ENCODE results near the gene TOGARAM2. TPM values are rescaled to one million over a fixed set of nuclear protein-coding genes. Genes with fewer than 3 reads are reported as not detected.

TOGARAM2 gene
- total RNA-seq, 1 donor from 2014 or later: 4.8 TPM

DNA sequence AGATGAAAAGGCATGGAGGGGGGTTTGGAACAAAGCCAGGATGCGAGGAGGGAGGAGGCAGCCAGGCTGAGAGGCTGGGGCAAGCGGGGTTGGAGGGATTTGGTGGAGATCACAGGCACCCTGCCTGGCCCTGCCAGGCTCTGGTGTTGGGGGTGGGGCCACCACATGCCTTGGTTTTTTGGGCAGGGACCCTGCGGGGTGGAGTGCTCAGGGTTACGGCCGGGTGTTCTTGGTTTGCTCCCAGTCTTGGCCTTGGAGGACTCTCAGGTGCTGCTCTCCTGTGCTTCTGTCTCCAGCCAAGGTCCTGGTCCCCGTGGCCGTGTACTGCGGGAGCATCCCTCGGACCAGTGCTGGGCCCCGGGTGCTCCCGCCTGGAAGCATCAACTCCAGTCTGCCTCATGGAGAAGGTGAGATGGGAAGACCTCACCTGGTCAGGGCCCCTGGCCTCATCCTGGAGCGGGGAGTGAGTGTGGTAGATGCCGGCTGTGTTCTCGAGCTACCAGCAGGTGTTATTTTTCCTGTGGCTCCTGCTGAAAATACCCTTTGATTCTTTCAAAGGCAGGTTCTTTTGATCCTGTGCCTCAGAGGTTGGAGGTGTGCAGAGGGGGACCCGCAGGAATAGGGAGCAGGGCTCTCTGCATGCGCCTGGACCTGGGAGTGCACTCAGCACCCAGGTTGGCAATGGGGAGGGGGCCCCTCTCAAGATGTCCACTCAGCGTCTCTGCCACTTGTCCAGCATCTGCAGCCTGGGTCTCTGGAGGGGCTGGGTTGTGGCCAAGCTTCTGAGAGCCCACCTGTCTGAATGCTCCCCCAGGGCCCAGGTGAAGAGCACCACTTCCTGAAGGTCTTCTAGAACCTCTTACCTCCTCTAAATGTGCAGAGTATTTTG is 17.0 kb downstream of the TOGARAM2 start:
- H3K27me3 Mint-ChIP-seq: peaks cover 13% of the 10 kb centered on the region
- H3K36me3 Mint-ChIP-seq (ENCODE audit: low read depth): no peaks in the 10 kb centered on the region
- no peaks in the 10 kb centered on the region for H3K9me3 Mint-ChIP-seq
- DNase-seq: no peak
- intact Hi-C loops (cut with micrococcal nuclease): no loop called here
- H3K4me3 Mint-ChIP-seq: no peak overlapping the region
- H3K27ac Mint-ChIP-seq: no peak overlapping the region
- peaks cover 18% of the 10 kb centered on the region for H3K4me1 Mint-ChIP-seq

DNA sequence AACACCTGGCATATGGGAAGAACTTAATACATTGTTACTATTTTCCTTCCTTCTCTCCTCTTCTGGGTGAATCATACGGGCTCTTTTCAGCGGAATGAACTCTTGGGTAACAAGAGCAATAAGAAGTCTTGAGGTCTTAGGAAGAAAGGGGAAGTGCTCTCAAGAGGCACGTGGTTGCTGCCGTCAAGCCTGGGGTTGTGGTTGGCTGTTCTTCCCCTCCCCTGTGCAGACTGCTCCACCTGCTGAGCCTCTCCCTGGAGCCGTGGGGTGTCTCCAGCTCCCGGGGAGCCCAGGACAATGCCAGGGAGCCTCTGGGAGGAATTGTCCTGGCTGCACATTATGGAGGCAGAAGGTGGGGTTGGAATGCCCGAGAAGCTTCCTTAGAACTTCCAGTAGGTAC is 19.4 kb downstream of the TOGARAM2 start:
- H3K4me3 Mint-ChIP-seq: no peak overlapping the region
- no peaks in the 10 kb centered on the region for H3K9me3 Mint-ChIP-seq
- H3K36me3 Mint-ChIP-seq (ENCODE audit: low read depth): no peaks in the 10 kb centered on the region
- peak; percentile 82 for DNase-seq
- H3K27ac Mint-ChIP-seq: no peak overlapping the region
- H3K27me3 Mint-ChIP-seq: peaks cover 9% of the 10 kb centered on the region
- intact Hi-C loops (cut with micrococcal nuclease): no loop called here
- peaks cover 18% of the 10 kb centered on the region for H3K4me1 Mint-ChIP-seq

DNA sequence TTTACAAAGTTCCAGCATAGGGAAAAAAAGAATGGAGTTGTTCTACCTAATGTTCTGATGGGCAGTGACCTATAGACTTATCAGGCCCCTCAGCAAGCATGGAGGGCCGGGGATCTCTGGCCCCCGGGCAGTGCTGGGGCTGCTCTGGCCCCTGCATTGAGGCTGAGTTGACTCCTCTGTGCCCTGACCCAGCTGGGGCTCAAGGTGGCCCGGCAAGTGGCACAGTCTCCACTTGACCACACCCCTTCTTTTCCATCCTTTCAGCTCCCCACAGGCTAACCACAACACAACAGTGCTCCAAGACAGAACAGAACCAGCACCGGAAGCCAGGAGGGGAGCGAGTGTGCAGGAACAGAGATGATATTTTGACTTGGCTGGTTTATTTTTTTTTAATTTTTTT is 19.9 kb downstream of the TOGARAM2 start:
- Mint-ChIP-seq H3K4me3 (no peak overlapping the region), H3K27ac (no peak overlapping the region), H3K9me3 (no peaks in the 10 kb centered on the region), H3K4me1 (peaks cover 18% of the 10 kb centered on the region), H3K27me3 (peaks cover 7% of the 10 kb centered on the region), H3K36me3 (ENCODE audit: low read depth) (no peaks in the 10 kb centered on the region)
- intact Hi-C loops (cut with micrococcal nuclease): no loop called here
- DNase-seq: no peak

DNA sequence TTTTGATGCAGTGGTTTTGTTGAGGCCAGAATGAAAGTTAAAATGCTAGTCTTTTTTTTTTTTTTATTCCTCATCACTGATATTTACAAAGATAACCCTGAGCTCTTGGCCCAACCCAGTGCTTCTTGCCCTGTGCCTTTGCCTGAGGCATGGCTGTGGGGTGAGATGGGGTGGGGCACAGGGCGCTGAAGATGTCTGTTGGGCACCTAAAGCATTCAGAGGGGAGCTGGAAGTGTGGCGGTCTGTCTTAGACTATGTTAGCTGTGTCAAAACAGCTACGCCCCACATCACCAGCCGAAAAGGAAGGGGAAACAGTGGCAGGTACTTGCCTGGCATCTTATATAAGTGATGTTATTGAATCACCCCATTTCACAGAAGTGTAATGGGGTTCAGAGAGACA is 20.7 kb downstream of the TOGARAM2 start:
- no peak overlapping the region for H3K4me3 Mint-ChIP-seq
- no peak for DNase-seq
- intact Hi-C loops (cut with micrococcal nuclease): no loop called here
- no peaks in the 10 kb centered on the region for H3K36me3 Mint-ChIP-seq (ENCODE audit: low read depth)
- no peak overlapping the region for H3K27ac Mint-ChIP-seq
- peaks cover 7% of the 10 kb centered on the region for H3K27me3 Mint-ChIP-seq
- H3K9me3 Mint-ChIP-seq: no peaks in the 10 kb centered on the region
- peaks cover 18% of the 10 kb centered on the region for H3K4me1 Mint-ChIP-seq

DNA sequence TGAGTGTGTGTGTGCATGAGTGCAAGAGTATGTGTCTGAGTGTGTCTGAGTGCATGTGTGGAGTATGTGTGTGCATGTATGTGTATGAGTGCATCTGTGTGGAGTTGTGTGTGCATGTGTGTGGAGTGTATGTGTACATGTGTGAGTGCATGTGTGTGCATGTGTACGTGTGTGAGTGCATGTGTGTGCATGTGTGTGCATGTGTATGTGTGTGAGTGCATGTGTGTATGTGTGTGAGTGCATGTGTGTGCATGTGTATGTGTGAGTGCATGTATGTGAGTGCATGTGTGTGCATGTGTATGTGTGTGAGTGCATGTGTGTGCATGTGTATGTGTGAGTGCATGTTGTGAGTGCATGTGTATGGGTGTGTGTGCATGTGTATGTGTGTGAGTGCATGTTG is 23.7 kb downstream of the TOGARAM2 start:
- Mint-ChIP-seq H3K4me1 (peaks cover 23% of the 10 kb centered on the region), H3K27ac (no peak overlapping the region), H3K36me3 (ENCODE audit: low read depth) (no peaks in the 10 kb centered on the region), H3K27me3 (no peaks in the 10 kb centered on the region), H3K4me3 (no peak overlapping the region), H3K9me3 (no peaks in the 10 kb centered on the region)
- no peak for DNase-seq
- intact Hi-C loops (cut with micrococcal nuclease): no loop called here

DNA sequence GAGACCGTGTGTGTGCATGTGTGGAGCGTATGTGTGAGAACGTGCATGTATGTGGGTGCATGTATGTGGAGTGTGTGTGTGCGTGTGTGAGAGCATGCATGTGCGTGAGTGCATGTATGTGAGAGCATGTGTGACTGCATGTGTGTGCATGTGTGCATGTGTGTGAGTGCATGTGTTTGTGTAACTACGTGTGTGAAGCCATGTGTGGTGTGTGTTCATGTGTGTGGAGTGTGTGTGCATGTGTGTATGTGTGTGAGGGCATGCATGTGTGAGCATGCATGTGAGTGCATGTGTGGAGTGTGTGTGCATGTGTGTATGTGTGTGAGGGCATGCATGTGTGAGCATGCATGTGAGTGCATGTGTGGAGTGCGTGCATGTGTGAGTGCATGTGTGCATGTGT is 24.2 kb downstream of the TOGARAM2 start:
- H3K27ac Mint-ChIP-seq: no peak overlapping the region
- intact Hi-C loops (cut with micrococcal nuclease): no loop called here
- H3K4me1 Mint-ChIP-seq: peaks cover 20% of the 10 kb centered on the region
- H3K9me3 Mint-ChIP-seq: no peaks in the 10 kb centered on the region
- DNase-seq: no peak
- H3K36me3 Mint-ChIP-seq (ENCODE audit: low read depth): no peaks in the 10 kb centered on the region
- H3K27me3 Mint-ChIP-seq: no peaks in the 10 kb centered on the region
- H3K4me3 Mint-ChIP-seq: no peak overlapping the region

DNA sequence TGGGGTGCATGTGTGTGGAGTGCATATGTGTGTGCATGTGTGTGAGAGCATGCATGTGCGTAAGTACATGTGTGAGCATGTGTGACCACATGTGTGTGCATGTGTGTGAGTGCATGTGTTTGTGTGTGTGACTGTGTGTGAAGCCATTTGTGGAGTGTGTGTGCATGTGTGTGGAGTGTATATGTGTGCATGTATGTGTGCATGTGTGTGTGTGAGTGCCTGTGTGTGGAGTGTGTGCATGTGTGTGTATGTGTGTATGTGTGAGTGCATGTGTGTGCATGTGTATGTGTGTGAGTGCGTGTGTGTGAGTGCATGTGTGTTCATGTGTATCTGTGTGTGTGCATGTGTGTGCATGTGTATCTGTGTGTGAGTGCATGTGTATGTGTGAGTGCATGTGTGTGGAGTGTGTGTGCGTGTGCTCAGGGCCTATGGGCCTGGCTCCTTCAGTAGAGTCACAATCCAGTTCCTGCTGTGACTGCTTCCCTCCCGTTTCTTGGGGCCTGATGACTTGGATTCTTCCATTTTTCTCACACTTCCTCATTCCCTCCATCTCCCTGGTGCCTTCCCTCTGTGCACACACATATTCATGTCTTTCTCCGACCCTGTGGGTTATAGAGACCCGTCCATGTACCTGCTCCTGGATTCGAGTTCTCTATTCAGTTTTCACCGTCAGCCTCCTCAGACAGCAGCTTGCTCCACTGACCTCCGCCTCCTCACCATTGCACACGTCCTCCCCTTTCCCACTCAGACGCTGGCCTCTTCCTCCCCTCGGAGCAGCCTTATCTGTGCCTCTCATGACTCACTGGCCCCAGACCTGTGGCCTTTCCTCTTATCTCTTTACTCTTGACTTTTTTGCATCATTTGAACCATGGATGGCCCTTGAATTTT is 25.2 kb downstream of the TOGARAM2 start:
- DNase-seq: no peak
- no peaks in the 10 kb centered on the region for H3K9me3 Mint-ChIP-seq
- H3K4me3 Mint-ChIP-seq: no peak overlapping the region
- no peaks in the 10 kb centered on the region for H3K36me3 Mint-ChIP-seq (ENCODE audit: low read depth)
- no peaks in the 10 kb centered on the region for H3K27me3 Mint-ChIP-seq
- H3K27ac Mint-ChIP-seq: no peak overlapping the region
- intact Hi-C loops (cut with micrococcal nuclease): no loop called here
- H3K4me1 Mint-ChIP-seq: peaks cover 23% of the 10 kb centered on the region

DNA sequence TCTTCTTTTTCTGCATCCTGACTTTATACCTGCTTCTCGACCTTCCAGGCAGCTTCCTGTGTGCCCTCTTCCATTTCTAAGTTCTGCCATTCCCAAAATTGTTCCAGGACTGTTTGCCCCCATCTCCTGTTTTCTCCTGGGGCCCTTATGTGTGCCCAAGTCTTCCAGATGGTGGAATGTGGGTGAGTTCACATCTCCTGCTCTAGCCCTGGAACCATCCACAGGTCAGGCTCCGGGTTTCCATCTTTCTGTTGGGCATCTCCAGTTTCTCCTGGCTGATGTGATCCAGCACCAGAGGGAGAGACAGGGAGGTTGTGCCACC is 25.8 kb downstream of the TOGARAM2 start:
- no peaks in the 10 kb centered on the region for H3K36me3 Mint-ChIP-seq (ENCODE audit: low read depth)
- intact Hi-C loops (cut with micrococcal nuclease): no loop called here
- H3K4me3 Mint-ChIP-seq: no peak overlapping the region
- no peak overlapping the region for H3K27ac Mint-ChIP-seq
- peaks cover 27% of the 10 kb centered on the region for H3K4me1 Mint-ChIP-seq
- H3K9me3 Mint-ChIP-seq: no peaks in the 10 kb centered on the region
- H3K27me3 Mint-ChIP-seq: no peaks in the 10 kb centered on the region
- no peak for DNase-seq

DNA sequence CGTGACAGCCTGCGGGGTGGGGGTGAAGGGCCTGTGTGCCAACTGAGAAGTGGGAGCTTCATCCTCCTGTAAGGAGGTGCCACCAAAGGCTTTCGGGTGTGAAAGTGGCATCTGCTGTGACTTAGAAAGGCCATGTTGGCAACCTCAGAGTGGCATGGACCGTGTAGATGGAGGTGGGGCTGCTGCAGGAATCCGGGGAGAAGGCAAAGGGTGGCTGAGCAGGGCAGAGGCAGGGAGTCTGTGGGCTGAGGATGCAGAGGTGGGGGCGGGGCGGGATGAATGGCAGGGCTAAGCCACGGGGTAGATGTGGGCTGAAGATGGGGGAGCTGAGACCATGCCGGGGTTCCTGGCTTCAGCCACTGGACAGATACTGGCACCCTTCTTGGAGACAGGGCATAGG is 28.2 kb downstream of the TOGARAM2 start:
- Mint-ChIP-seq H3K9me3 (no peaks in the 10 kb centered on the region), H3K4me1 (peaks cover 43% of the 10 kb centered on the region), H3K4me3 (no peak overlapping the region), H3K27ac (peak overlapping the region; percentile 43), H3K36me3 (ENCODE audit: low read depth) (no peaks in the 10 kb centered on the region), H3K27me3 (no peaks in the 10 kb centered on the region)
- intact Hi-C loops (cut with micrococcal nuclease): no loop called here
- no peak for DNase-seq

DNA sequence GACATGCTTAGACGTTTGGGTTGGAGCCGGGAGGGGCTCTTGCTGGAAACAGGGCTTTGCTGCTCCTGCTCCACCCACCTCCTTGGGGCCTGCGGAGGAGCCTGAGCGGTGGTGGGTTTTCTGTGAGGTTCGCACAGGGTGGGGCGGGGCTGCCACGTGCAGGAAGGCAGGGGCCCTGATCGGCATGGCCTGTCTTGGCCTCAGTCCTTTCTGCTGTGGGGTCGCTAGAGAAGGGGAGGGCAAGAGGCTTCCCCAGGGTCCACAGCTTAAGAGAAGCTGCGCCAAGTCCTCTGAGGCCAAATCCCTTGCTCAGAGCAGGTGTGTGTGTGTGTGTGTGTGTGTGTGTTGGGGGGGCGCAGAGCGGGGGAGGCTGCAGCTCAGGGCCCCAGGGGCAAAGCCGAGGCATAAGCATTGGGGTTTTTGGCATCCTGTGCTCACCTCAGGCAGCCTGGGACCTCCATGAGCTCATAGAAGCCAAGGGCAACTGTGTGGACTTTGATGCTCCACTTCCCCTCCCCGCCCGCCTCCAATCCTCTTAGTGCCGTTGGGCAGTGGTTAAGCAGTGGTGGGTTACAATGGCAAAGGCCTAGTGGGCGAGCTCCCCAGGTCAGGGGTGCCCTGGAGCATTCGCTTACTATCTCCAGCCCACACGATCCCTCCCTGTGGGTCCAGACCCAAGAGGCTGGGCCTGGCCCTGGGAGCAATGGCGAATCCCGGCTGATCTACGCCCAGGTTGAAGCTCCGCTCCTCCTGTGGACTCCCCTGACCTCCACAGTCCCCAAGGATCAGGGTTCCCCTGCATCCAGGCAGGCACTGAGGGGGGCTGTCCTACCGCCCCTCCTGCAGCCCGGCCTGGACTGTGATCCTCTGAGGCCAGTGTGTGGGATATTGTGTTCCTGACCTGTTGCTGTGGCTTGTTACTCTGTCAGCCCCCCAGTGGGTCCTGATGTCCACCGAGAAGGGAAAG is 28.9 kb downstream of the TOGARAM2 start:
- Mint-ChIP-seq H3K4me3 (no peak overlapping the region), H3K27ac (peak overlapping the region; percentile 80), H3K27me3 (no peaks in the 10 kb centered on the region), H3K9me3 (no peaks in the 10 kb centered on the region), H3K36me3 (ENCODE audit: low read depth) (no peaks in the 10 kb centered on the region), H3K4me1 (peaks cover 50% of the 10 kb centered on the region)
- intact Hi-C loops (cut with micrococcal nuclease): loop anchor here (10.0 kb wide), 3 partner anchors 115 to 305 kb away; partner anchors contain the start of gene WDR43
- DNase-seq: no peak

DNA sequence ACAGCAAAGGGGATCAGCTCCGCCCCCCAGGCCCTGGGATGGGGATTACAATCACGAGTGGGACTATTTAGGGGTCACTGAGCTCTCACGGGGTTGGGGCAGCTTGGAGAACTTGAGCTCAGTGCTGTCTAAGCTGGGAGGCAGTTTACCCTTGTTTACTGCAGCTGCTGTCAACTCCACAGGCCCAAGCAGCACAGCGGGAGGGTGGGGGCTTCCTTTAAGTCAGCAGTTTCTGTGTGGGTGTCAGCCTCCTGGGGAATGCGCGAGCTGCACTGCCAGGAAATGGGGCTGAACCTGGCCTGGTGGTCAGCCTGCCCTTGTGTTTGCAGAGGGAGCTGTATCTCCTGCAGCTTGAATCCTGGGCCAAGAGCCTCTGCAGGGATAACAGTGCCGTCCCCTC is 29.8 kb downstream of the TOGARAM2 start:
- Mint-ChIP-seq H3K9me3 (no peaks in the 10 kb centered on the region), H3K27me3 (no peaks in the 10 kb centered on the region), H3K4me1 (peaks cover 59% of the 10 kb centered on the region), H3K27ac (peak overlapping the region; percentile 80), H3K4me3 (peak overlapping the region; percentile 68), H3K36me3 (ENCODE audit: low read depth) (no peaks in the 10 kb centered on the region)
- peak; percentile 81 for DNase-seq
- intact Hi-C loops (cut with micrococcal nuclease): loop anchor here (1.0 to 10.0 kb wide), 4 partner anchors 105 to 304 kb away; partner anchors contain the start of gene WDR43

DNA sequence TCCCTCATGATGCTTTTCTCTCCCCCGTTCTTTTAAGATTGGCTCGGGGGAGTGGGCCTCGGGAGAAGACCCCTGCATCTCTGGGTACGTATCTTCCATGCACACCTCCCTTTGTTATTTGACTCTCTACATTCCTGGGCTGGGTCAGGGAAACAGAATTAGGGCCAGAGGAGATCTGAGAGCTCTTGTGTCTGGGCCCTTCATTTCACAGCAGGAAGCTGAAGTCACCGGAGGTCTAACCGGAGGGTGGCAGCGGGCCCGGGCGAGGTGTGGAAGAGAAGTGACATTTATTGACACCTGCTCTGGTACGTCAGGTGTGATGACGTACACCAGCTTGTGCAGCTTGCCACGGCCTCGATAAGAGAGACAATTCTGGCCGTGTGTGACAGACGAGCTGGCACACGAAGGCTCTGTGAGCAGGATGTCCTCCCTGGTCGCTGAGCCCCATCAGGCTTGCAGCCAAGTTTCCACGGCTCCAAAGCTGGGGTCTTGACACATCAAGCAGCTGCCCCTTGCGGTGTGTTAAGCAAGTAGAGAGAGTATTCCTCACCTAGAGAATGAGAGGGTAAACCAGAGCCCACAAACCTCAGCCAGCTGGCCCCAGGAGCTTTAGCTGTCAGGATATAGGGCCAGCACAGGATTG is 30.4 kb downstream of the TOGARAM2 start:
- peak; percentile 82 for DNase-seq
- intact Hi-C loops (cut with micrococcal nuclease): loop anchor here (1.0 to 10.0 kb wide), 4 partner anchors 105 to 303 kb away; partner anchors contain the start of gene WDR43
- H3K4me3 Mint-ChIP-seq: peak overlapping the region; percentile 68

DNA sequence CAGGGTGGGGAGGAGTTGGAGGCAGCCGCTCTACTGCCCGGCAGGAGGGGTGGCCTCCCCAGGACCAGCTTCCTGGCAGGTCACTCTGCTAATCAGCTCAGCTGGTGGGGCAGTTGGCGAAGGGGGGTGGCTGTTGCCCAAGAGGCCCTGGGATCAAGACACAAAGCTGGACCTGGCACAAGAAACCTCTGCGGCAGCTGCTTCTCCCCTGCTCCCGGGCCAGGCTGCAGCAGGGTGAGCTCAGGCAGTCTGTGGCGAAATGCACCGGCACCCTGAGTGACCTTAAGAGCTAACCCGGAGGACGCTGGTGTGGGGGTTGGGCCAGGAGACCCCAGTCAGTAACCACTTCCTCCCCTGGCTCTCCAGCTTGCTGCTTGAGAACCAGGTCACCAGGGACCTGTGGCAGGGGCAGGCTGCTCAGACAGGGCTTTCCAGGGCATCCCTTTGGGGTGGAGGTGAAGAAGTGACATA is 31.1 kb downstream of the TOGARAM2 start:
- DNase-seq: peak; percentile 71
- Mint-ChIP-seq H3K9me3 (no peaks in the 10 kb centered on the region), H3K27me3 (no peaks in the 10 kb centered on the region), H3K36me3 (ENCODE audit: low read depth) (no peaks in the 10 kb centered on the region), H3K27ac (peak overlapping the region; percentile 80), H3K4me3 (peak overlapping the region; percentile 68), H3K4me1 (peaks cover 68% of the 10 kb centered on the region)
- intact Hi-C loops (cut with micrococcal nuclease): loop anchor here (10.0 kb wide), 3 partner anchors 117 to 303 kb away; partner anchors contain the start of gene WDR43

More for the DNA sequence above, 30.4 kb downstream of the TOGARAM2 start:
- H3K9me3 Mint-ChIP-seq: no peaks in the 10 kb centered on the region
- no peaks in the 10 kb centered on the region for H3K27me3 Mint-ChIP-seq
- peaks cover 63% of the 10 kb centered on the region for H3K4me1 Mint-ChIP-seq
- H3K36me3 Mint-ChIP-seq (ENCODE audit: low read depth): no peaks in the 10 kb centered on the region
- peak overlapping the region; percentile 80 for H3K27ac Mint-ChIP-seq

All from activated CD4-positive, alpha-beta T cell treated with anti-CD3 and anti-CD28 coated beads, Interleukin-2, amount 10 ng/mL, durations not matched to agents 24 days and 14 days (primary cell).